B cell (primary cell): ENCODE results near the gene BAIAP2L1. TPM values are rescaled to one million over a fixed set of nuclear protein-coding genes. Genes with fewer than 3 reads are reported as not detected.

ENCODE experiments used
- ATAC-seq: fragments of 200-7000 bp; cut with Tn5 transposase; one replicate; pipeline ENCODE4 v1.10.0; 2021; ENCODE audit warnings: low read depth, mild to moderate bottlenecking, moderate number of reproducible peaks, moderate library complexity
- CTCF ChIA-PET: fragments of 350-600 bp; sonication (Branson Sonifier 250); formaldehyde crosslinking; loops from one replicate; lab custom pipeline; 2021; ENCODE audit warnings: antibody characterized with exemption, inconsistent platforms; lab: Charles Lee
- POLR2A ChIA-PET: fragments of 350-600 bp; sonication (Branson Sonifier 250); formaldehyde crosslinking; loops from one replicate; lab custom pipeline; 2021; ENCODE audit warnings: antibody characterized with exemption; lab: Charles Lee
- DNase-seq: peaks from one replicate; pipeline ENCODE4 v3.0.0; 2013
- H2AFZ ChIP-seq: 2 replicates; pipeline ENCODE4 v1.6.1; 2012; ENCODE audit warnings: mild to moderate bottlenecking, low read depth, low read length; ENCODE audit not compliant: insufficient read depth, poor library complexity, severe bottlenecking
- H3K27ac ChIP-seq, 2 donors: 1 replicate in 1 of 2; 2 replicates in 1 of 2; pipeline ENCODE4 v1.5.1; 2012 to 2013; ENCODE audit warnings: low read length in 2 of 2, mild to moderate bottlenecking in 2 of 2, moderate library complexity in 1 of 2
- H3K27me3 ChIP-seq, 4 experiments: fragments of 200-600 bp in 1 of 4; sonication (generic) in 1 of 4; replicated peaks in 1 of 4; 1 replicate in 2 of 4; 2 replicates in 2 of 4; pipeline versions ENCODE4 v1.6.1 to v1.7.0; 2013 to 2016; ENCODE audit warnings: low read length in 3 of 4, mild to moderate bottlenecking in 2 of 4, mixed read lengths in 1 of 4, moderate library complexity in 1 of 4; ENCODE audit not compliant: insufficient read depth in 4 of 4, control insufficient read depth in 3 of 4; ENCODE audit errors: control extremely low read depth in 1 of 4
- H3K36me3 ChIP-seq, 2 experiments: replicated peaks in 1 of 2; 1 replicate in 1 of 2; 2 replicates in 1 of 2; pipeline versions ENCODE4 v1.6.1 to v1.7.1; 2013; ENCODE audit warnings: low read length in 1 of 2; ENCODE audit not compliant: insufficient read depth in 2 of 2, control insufficient read depth in 1 of 2; ENCODE audit errors: control extremely low read depth in 1 of 2, extremely low read depth in 1 of 2
- H3K4me1 ChIP-seq, 2 donors: fragments of 200-600 bp in 1 of 2; sonication (generic) in 1 of 2; 1 replicate in 1 of 2; 2 replicates in 1 of 2; pipeline versions ENCODE4 v1.5.1 to v1.6.1; 2013 to 2017; ENCODE audit warnings: low read length in 2 of 2; ENCODE audit not compliant: control insufficient read depth in 2 of 2, insufficient read depth in 2 of 2
- H3K4me2 ChIP-seq: replicated peaks from 2 replicates; pipeline ENCODE3; 2012; ENCODE audit warnings: mild to moderate bottlenecking, low read depth, low read length; ENCODE audit not compliant: poor library complexity, severe bottlenecking
- H3K4me3 ChIP-seq, 5 experiments: fragments of 200-600 bp in 1 of 5; sonication (generic) in 1 of 5; 1 replicate in 3 of 5; 2 replicates in 2 of 5; pipeline versions ENCODE4 v1.5.1 to v1.7.0; 2011 to 2016; ENCODE audit warnings: low read length in 4 of 5, mild to moderate bottlenecking in 4 of 5, low read depth in 2 of 5, control low read depth in 1 of 5, moderate library complexity in 1 of 5; ENCODE audit not compliant: insufficient read depth in 1 of 5; ENCODE audit errors: control extremely low read depth in 1 of 5, extremely low read depth in 1 of 5
- H3K79me2 ChIP-seq: fragments of 200-600 bp; sonication (generic); one replicate; pipeline ENCODE4 v1.6.0; 2016; ENCODE audit warnings: low read length; ENCODE audit not compliant: control insufficient read depth, insufficient read depth
- H3K9ac ChIP-seq: fragments of 200-600 bp; sonication (generic); 2 replicates; pipeline ENCODE4 v1.6.1; 2017; ENCODE audit warnings: mild to moderate bottlenecking, low read length, moderate library complexity
- H3K9me3 ChIP-seq, 3 donors: one replicate each; pipeline versions ENCODE4 v1.6.1 to v1.7.1; 2013; ENCODE audit warnings: low read length in 2 of 3; ENCODE audit not compliant: control insufficient read depth in 2 of 3, insufficient read depth in 1 of 3; ENCODE audit errors: control extremely low read depth in 1 of 3
- H4K20me1 ChIP-seq: 2 replicates; pipeline ENCODE4 v1.6.0; 2012; ENCODE audit warnings: mild to moderate bottlenecking, low read length; ENCODE audit not compliant: insufficient read depth, control insufficient read depth, poor library complexity, severe bottlenecking
- H3K27ac Mint-ChIP-seq: one replicate; pipeline ENCODE4 v1.8.0; 2021; ENCODE audit warnings: mixed read lengths
- H3K27me3 Mint-ChIP-seq: one replicate; pipeline ENCODE4 v1.8.0; 2021; ENCODE audit warnings: mixed read lengths
- H3K4me1 Mint-ChIP-seq: one replicate; pipeline ENCODE4 v1.8.0; 2021; ENCODE audit warnings: mixed read lengths
- H3K4me3 Mint-ChIP-seq: one replicate; pipeline ENCODE4 v1.8.0; 2021; ENCODE audit warnings: mixed read lengths
- H3K9me3 Mint-ChIP-seq: one replicate; pipeline ENCODE4 v1.8.0; 2022; ENCODE audit warnings: mixed read lengths; ENCODE audit not compliant: insufficient read depth
- EZH2 ChIP-seq: IDR thresholded peaks from 2 replicates; pipeline ENCODE4 v1.6.1; 2012; ENCODE audit warnings: borderline replicate concordance, low read depth, mild to moderate bottlenecking, moderate library complexity, low read length; ENCODE audit not compliant: insufficient read depth, poor library complexity, severe bottlenecking
- WGBS: methylation state at CpG from one replicate; pipeline ENCODE4 v1.1.5; 2013; ENCODE audit warnings: missing lambda C conversion rate; ENCODE audit not compliant: insufficient coverage; 5-methylcytosine and 5-hydroxymethylcytosine counted together
- intact Hi-C: fragments of 100-400 bp; cut with micrococcal nuclease; formaldehyde crosslinking; loops from one replicate; pipeline ENCODE4 v1.10.0; 2022
- polyA plus RNA-seq: library from polyadenylated mRNA; depleted of rRNA; stranded (reverse); fragments of >200 nt; gene quantifications from 2 replicates; pipeline ENCODE4 v1.2.3, GENCODE V29; 2012
- total RNA-seq, 2 donors: library from RNA; stranded (reverse); fragments of 120-200 nt in 1 of 2; gene quantifications; 1 replicate in 1 of 2; 2 replicates in 1 of 2; pipeline versions ENCODE4 v1.2.3 to v1.2.4, GENCODE V29; 2013 to 2022
- TF ChIP-seq, protein P1 (sequence below): fragments of 200-600 bp; IDR thresholded peaks from one replicate; pipeline ENCODE4 v1.8.0; 2022; ENCODE audit warnings: antibody characterized with exemption, mild to moderate bottlenecking

Gene BAIAP2L1
- total and polyA plus RNA-seq, 2 donors (not counting 1 experiment from before 2014, with no cell fraction given): 1.5 to 3.7 TPM

DNA sequence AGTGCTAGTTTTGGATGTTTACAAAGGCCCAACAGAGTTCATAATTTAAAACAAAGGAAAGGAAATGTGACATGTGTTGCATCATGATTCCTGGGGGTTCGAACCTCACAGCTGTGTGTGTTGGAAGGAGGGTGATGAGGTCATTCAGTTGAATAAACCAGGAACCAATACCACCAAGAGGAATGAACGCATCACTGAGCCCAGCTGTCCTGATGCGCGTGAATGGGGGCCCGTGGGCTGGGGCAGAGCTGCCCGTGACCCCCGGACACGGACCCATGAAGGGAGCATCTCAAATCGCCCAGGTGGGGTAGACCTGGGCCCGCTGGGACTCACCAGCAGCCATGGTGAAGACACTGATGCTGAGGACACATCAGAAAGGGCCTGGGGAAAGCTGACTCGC, 86.4 kb downstream of the BAIAP2L1 start:
- peaks cover 41% of the 10 kb centered on the region for H3K4me1 Mint-ChIP-seq
- no peaks in the 10 kb centered on the region for H3K9me3 Mint-ChIP-seq
- H3K4me1 ChIP-seq: peaks cover 26 to 41% of the 10 kb centered on the region in 2 donors
- 6% methylated on average over 9 of the region's 11 CpGs for WGBS
- ATAC-seq (peak; percentile 84), DNase-seq (peak; percentile 90)
- peak overlapping the region; percentile 95 for H3K27ac Mint-ChIP-seq
- H4K20me1 ChIP-seq: no peaks in the 10 kb centered on the region
- H3K27me3 Mint-ChIP-seq: peaks cover 27% of the 10 kb centered on the region
- no peak overlapping the region for H2AFZ ChIP-seq
- POLR2A ChIA-PET: interaction anchor here (0.5 to 1.2 kb wide), 3 partner anchors 34 to 87 kb away, joined by 4 to 9 read pairs (median 9); partner anchors contain the start of gene BAIAP2L1
- H3K27me3 ChIP-seq: peaks cover 0 to 28% (median 16%) of the 10 kb centered on the region in 4 experiments
- H3K9me3 ChIP-seq: peaks cover 0 to 5% (median 0%) of the 10 kb centered on the region in 3 donors
- peak overlapping the region; percentile 66 for H3K4me3 Mint-ChIP-seq
- H3K79me2 ChIP-seq: no peaks in the 10 kb centered on the region
- peak overlapping the region; percentile 72 to 87 for H3K27ac ChIP-seq
- peak overlapping the region; percentile 66 for H3K4me2 ChIP-seq
- TF ChIP-seq, protein P1, sequence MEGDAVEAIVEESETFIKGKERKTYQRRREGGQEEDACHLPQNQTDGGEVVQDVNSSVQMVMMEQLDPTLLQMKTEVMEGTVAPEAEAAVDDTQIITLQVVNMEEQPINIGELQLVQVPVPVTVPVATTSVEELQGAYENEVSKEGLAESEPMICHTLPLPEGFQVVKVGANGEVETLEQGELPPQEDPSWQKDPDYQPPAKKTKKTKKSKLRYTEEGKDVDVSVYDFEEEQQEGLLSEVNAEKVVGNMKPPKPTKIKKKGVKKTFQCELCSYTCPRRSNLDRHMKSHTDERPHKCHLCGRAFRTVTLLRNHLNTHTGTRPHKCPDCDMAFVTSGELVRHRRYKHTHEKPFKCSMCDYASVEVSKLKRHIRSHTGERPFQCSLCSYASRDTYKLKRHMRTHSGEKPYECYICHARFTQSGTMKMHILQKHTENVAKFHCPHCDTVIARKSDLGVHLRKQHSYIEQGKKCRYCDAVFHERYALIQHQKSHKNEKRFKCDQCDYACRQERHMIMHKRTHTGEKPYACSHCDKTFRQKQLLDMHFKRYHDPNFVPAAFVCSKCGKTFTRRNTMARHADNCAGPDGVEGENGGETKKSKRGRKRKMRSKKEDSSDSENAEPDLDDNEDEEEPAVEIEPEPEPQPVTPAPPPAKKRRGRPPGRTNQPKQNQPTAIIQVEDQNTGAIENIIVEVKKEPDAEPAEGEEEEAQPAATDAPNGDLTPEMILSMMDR: no peak
- no peak for TF ChIP-seq EZH2
- CTCF ChIA-PET: interaction anchor here (0.8 to 1.9 kb wide), 4 partner anchors 13 to 146 kb away, joined by 3 to 7 read pairs (median 3); partner anchors contain the start of gene BAIAP2L1
- no peak overlapping the region for H3K9ac ChIP-seq
- H3K36me3 ChIP-seq: no peaks in the 10 kb centered on the region
- intact Hi-C loops: loop anchor here (1.0 to 10.0 kb wide), 3 partner anchors 33 to 560 kb away; partner anchors contain the start of genes BRI3, TMEM130 and TRRAP
- peak overlapping the region in 1 of 5 experiments; percentile 23 for H3K4me3 ChIP-seq

GRCh38 chr7:98312201-98312600, 88.7 kb downstream of the BAIAP2L1 start:
- no peak overlapping the region for H2AFZ ChIP-seq
- TF ChIP-seq, protein P1: no peak
- no peak for TF ChIP-seq EZH2
- H3K9me3 Mint-ChIP-seq: no peaks in the 10 kb centered on the region
- ATAC-seq: no peak
- no peak for DNase-seq
- ChIA-PET CTCF (no interaction called here), POLR2A (no interaction called here)
- peaks cover 26 to 41% of the 10 kb centered on the region in 2 donors for H3K4me1 ChIP-seq
- no peaks in the 10 kb centered on the region for H3K79me2 ChIP-seq
- intact Hi-C loops: loop anchor here (10.0 kb wide), 1 partner anchor 563 kb away; the partner anchor contains the start of genes TMEM130 and TRRAP
- no peak overlapping the region for H3K27ac Mint-ChIP-seq
- H3K27ac ChIP-seq: no peak overlapping the region
- no peak overlapping the region for H3K4me2 ChIP-seq
- H3K36me3 ChIP-seq: no peaks in the 10 kb centered on the region
- 94% methylated on average over 5 of the region's 7 CpGs for WGBS
- H4K20me1 ChIP-seq: no peaks in the 10 kb centered on the region
- peaks cover 0 to 22% (median 10%) of the 10 kb centered on the region in 4 experiments for H3K27me3 ChIP-seq
- peaks cover 35% of the 10 kb centered on the region for H3K4me1 Mint-ChIP-seq
- no peak overlapping the region for H3K4me3 ChIP-seq
- peaks cover 0 to 5% (median 0%) of the 10 kb centered on the region in 3 donors for H3K9me3 ChIP-seq
- H3K27me3 Mint-ChIP-seq: peaks cover 12% of the 10 kb centered on the region
- no peak overlapping the region for H3K9ac ChIP-seq
- H3K4me3 Mint-ChIP-seq: no peak overlapping the region
